Measurements from ENCODE around the gene NMUR1.

The NMUR1 gene

DNA sequence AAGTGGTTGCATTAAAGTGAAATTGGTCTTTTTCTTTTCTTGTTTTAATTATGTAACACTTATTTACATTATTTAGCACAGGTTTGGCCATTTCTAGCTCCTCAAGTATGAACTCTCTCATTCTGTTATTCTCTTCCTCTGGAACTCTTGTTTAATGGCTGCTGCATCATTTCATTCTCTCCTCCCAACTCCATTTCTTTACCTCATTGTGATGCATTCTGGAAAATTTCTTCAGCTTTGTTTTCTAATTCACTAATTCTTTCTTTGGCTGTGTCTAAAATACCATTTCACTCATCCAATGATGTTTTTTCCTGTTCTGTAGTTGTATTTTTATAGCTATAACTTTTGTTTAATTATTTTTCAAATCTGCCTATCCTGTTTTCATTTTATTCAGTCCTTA, 22.5 kb upstream of the NMUR1 start:
- no peak for DNase-seq

DNA sequence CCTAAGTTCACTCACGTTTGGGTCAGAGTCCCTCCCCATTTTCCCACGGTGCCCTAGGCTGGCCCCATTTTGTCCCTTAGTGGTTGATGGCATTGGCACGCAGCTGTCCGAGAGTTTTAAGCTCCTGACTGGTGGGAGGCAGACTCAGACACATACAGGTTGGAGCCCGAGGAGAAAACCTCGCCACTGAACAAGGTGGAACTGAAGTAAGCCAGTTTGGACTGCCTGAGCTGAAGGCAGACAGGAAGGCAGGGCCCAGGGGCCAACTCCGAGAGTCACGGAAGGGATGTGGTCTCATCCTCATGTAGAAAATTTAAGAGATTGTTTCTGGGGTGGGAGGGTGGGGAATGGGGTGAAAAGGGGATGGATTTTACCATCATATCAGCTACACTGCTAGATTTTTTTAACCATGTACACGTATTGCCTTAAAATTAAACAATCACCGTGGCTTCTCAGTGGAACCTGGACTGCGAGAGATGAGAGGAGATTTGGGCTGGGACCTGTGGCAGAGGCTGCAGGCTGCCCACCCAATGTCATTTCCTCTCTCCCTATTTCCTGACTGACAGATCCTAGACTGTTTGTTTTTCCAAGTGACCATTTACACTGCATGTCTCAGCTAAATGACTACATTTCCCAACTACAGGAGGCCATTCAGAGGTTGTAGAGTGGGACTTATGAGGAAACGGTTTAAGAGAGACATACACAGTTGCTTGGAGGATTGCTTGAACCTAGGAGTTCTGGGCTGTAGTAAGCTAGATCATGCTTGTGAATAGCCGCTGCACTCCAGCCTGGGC, 19.4 kb upstream of the NMUR1 start:
- no peak for DNase-seq

DNA sequence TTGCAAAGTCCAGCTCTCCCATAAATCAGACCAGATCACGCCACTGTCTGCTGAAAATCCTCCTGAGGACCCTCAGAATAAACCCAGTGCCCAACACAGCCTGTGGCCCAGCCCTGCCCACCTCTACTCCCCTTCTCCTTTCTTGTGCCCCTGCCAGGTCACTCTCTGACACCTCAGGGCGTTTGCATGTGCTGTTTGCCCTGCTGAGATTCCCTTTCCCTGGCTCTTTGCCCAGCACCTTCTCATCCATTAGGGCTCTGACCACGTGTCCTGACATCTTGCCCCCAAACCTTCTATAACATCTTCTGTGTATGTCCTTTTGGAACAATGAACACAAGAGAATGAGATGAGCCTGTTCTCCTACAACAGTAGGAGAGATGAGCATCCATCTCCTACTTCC, 18.5 kb upstream of the NMUR1 start:
- DNase-seq = no peak

DNA sequence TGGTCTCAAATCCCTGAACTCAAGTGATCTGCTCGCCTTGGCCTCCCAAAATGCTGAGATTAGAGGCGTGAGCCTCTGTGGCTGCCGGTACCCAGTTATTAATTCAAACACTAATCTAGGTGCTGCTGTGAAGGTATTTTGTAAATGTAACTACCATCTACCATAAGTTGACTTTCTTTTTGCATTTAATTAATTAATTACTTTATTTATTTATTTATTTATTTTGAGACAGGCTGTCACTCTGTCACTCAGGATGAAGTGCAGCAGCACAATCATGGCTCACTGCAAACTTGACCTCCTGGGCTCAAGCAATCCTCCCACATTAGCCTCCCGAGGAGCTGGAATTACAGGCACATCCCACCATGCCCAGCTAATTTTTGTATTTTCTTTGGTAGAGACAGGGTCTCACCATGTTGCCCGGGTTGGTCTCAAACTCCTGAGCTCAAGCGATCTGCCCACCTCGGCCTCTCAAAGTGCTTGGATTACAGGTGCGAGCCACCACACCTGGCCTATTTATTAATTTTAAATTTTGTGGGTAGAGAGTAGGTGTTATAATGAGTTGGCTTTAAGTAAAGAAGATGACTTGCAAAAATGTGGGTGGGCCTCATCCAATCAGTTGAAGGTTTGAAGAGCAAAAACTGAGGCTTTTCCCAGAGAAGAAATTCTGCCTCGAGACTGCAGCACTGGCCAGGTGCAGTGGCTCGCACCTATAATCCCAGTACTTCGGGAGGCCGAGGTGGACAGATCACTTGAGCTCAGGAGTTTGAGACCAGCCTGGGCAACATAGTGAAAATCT, 17.3 kb upstream of the NMUR1 start:
- no peak for DNase-seq

DNA sequence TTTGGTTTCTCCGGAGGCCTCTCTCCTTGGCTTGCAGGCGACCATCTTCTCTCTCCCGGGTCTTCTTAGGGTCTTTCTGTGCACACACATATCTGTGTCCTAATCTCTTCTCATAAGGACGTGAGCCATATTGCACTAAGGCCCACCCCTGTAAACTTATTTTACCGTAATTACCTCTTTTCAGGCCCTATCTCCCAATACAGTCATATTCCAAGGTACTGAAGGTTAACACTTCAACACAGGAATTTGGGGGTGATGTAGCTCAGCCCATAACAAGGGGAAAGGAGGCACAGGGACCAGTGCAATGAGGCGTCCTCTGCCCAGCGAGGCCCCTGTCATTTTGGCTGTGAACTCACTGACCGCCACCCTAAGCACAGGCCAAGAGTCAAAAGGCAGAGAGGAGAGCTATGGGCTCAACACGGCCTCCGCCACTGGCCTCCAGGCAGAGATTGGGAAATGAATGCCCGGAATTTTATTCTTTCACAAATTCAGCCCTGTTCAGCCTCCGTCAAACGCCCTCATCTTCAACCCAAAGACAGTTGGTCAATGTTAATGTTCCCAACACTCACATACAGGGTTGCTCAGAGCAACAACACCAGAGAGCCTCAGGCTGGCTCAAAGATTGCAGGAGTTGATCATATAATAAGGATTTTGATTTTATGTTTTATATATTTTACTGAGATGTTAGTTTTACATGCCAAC, 15.9 kb upstream of the NMUR1 start:
- no peak for DNase-seq

DNA sequence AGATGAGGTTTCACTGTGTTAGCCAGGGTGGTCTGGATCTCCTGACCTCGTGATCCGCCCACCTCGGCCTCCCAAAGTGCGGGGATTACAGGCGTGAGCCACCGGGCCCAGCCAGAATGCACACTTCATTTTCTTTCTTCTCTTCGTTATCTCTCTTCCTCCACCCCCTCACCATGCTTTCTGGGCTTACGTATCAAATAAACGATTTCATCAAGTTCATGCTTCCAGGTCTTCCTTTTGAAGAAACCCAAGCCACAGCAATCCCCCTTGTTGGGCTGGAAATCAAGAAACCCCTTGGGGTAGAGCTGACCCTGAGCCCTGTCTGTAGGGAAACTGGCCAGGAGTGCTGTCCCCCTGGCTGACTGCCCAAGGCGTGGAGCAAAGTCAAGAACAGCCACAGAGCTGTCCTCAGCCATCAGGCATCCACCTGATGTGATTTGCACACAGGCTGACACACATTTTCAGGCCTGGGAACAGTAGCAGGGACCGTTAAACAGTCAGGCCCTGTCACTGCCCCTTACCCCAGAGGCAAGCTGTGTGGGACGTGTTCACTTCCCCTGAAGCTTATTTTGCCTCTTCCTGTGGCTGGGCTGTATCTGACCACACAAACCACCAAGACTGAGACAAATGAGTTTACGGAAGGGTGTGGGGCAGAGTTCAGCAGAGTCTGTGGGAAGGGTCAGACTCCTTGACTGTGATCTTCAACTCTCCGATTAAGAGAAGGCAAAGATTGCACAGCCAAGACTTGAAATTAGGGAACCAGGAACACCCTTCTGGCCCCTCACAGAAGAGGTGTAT, 15.1 kb upstream of the NMUR1 start:
- DNase-seq = no peak

DNA sequence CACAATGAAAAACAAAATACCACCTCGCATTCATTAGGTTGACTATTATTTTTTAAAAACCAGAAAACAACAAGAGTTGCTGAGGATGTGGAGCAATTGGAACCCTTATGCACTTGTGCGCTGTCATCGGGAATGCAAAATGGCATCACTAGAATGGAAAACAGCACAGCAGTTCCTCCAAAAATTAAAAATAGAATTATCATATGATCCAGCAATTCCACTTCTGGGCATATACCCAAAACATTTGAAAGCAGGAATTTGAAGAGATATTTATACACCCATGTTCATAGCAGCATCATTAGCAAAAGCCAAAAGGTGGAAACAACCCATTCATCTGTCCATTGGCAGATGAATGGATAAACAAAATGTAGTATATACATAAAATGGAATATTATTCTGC, 11.9 kb upstream of the NMUR1 start:
- DNase-seq = no peak

DNA sequence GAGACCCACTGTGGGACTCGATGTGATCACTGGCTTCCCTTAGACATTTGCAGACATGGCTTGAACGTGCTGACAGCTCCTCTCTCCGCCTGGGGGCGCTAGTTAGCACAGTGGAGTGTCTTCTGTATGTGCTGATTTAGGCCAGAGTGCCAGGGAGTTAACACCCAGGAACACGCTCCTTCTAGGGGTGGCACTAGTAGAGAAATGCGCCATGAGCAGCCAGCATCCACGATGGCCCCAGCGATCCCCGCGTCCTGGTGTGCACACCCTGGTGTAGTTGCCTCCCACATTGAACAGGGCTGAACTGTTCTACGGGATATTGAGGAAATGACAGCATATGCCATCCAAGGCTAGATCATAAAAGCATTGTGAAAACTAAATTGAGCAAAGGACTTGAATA, 11.4 kb upstream of the NMUR1 start:
- no peak for DNase-seq

DNA sequence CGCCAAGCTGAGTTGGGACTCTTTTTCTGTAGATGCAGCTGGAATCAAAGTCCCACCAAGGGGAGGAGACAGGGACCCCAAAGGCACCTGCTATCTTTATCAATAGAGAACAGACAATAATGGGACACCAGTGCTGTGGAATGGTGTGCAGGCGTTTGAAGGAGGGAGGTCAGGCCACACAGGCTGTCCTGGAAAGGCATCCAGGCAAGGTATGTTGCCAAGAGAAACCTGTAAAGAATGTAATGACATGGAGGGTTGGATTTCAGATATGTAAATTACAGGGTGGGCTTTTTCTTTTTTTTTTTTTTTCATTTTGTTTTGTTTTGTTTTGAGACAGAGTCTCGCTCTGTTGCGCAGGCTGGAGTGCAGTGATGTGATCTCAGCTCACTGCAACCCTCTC, 9.7 kb upstream of the NMUR1 start:
- no peak for DNase-seq

DNA sequence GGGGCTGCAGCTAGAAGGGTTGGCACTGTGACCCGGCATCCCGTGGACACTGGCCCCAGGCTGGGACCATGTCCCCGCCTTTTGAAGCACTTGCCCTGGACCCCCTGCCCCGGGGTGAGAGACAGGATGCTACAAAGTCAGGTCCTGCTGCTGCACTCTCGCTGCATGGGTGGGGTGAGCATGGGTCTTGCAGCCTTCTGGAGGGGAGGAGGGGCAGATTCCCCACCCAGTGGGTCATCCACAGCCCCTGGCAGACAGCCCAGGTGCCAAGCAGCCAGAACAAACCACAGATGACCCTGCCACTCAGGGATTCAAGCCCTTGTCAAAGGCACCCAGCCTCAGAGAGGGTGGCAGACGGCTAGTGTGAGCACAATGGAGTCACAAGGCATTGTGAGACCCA, 5.7 kb upstream of the NMUR1 start:
- no peak for DNase-seq

DNA sequence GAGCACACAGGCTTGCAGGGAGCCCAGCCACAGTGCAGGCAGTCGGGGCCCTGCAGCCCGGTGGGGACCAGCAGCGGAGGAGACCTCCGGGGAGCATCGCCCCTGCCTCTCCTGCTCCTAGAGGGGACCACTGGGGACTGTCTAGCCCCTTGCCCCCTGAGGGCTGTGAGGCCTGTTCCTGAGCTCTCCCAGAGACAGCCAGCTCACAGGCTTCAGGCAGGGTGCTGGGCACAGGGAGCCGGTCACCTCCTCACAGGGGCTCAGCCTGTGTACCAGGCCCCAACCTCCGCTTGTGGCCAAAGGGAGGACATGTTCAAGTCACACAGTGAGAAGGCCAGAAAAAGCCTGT, 3.5 kb upstream of the NMUR1 start:
- DNase-seq = no peak

DNA sequence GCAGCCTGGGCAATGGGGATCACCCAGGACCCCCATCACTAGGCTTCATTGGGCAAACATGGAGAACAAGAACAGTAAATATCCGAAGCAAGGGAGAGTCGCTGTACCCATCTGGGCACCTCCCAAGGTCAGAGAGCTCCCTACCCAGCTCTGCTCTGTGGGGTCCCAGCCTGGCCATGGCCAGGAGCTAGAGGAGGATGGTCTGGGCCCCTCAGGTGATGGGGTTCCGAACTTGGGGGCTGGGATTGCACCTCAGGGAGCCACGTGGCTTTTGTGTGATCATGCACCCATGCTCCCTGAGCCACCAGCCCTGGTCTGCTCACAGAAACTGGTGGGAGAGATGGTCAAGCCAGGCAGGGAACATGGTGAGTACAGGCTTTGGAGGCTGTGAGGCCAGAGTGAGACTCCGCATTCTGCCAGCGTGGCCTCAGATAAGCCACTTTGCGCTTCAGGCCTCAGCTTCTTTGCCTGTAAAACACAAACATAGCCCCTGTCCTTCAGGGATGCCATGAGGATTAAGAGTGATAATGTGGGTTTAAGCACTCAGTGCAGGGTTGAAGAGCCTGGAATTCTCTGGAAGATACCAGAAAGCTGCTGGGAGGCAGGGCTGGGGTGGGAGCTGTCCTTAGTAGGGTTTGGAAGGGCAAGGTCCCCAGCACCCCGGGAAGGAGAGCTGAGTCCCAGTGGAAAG, 3.0 kb upstream of the NMUR1 start:
- DNase-seq = no peak

DNA sequence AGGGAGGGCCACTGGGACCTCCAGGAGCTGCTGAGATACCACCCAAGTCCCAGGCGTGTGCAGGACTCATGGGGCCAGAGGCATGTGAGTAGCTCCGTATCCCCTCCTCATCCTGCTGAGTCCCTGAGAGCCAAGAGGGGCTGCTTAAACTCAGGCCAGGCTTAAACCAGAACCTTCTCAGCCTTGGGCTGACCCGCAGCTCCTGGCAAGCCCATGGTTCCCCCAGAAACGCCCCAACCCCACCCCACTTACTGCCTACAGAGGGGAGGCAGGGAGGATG, 2.5 kb upstream of the NMUR1 start:
- no peak for DNase-seq

DNA sequence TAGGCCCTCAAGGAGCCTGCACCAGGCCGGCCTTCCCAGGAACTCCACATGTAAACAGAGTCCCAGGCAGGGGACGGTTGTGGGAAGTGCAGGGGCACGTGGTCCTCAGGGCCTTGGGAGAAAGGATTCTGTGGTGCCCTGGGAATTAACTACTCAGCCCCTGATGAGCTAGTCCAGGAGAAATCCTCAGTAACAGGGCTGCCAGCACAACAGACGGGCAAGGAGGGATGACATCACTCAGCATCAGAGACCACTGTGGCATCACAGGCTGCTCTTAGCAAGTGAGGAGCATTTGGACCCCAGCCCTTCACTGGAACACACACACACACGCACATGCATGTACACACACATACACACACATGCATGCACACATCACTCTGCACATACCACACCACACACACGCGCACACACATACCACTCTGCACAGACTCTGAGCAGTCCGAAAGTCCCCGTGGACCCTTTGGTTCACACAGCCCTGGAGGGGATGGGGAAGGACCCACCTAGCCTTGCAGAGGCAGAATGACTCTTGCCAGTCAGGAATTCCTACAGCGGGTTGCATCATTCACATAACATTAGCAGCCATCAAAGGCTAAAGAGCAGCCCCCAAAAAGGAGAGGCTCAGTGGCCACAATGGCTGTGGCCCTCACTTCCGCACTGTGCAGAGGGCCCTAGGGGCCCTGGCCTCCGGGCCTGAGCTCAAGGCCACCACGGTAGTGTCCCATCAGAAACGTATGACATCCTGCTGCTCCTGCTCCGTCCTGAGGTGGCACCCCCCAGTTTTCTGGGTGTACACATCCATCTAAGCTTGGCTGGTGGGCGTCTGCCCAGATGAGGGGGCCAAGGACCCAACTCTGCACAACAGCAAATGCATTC, 1.9 kb upstream of the NMUR1 start:
- DNase-seq = no peak

DNA sequence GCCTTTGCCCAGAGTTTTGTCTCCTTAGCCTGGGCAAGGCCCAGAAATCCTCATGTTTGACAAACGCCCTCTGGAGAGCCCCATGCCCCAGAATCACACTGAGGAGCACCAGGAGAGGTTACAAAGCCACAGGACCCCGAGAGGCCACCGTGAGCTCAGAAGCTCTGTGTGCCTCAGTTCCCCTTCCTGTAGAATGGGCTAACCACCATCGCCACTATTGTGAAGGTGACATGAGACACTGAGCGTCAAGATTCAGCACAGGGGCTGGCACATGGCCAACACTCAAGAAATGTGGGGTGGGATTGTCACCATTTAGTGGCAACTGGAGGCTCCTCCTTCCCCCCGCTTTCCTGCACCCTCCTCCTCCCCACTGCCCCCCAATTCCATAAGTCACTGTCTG, 1.2 kb upstream of the NMUR1 start:
- DNase-seq = no peak

DNA sequence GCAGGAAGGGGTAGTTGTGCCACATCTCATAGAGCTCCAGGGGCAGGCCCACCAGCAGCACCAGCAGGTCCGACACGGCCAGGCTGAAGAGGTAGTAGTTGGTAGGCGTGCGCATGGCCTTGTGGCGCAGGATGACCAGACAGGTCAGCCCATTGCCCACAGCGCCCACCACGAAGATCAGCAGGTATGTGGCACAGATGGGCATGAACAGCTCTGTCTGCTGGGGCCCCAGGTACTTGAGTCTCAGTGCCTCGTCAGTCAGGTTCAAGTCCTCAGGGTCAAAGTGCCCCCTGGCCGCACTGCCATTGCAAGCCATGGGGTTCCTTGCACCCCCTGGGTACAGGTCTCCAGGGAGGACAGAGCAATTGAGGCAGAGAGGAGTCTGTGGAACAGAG, 1.6 kb downstream of the NMUR1 start:
- DNase-seq = no peak

DNA sequence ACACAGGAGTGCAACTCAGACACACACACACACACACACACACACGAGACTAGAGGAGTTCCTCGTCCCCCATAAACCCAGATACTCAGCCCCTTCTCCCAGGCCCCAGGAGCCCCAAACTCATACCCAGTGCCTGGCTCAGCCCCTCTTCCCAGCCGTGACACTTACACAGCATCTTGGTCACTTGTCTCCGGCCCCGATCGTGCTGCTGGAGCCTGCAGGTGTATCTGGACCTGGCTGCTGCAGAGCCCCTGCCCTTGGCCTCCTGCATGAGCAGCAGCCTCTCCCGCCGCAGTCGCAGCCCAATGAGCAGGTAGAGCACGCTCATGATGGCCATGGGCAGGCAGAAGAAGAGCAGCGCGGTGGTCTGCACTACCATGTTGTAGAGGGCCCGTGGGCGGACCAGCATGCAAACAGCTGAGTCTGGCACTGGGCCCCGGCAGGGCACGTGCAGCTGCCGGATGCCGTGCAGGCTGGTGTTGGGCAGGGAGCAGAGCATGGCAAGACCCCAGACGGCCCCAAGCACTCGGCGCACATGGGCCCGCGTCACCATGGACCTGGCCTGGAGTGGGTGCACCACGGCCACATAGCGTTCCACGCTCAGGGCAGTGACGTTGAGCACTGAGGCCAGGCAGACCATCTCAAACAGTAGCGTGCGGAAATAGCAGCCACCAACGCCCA, 2.1 kb downstream of the NMUR1 start:
- DNase-seq = no peak

DNA sequence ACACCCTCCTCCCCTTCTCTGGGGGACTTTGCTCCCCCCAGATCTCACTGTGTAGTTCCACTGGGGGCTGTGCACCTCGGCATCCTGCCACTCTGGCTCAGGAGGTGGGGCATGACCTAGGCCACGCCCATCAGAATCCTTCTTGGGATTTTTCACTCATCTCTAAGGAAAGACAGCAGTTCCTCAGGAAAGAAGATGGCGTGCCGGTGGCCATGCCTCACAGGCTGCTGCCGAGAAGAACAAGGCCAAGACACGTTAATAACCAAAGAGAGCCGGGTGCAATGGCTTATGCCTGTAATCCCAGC, 3.2 kb downstream of the NMUR1 start:
- DNase-seq = no peak

DNA sequence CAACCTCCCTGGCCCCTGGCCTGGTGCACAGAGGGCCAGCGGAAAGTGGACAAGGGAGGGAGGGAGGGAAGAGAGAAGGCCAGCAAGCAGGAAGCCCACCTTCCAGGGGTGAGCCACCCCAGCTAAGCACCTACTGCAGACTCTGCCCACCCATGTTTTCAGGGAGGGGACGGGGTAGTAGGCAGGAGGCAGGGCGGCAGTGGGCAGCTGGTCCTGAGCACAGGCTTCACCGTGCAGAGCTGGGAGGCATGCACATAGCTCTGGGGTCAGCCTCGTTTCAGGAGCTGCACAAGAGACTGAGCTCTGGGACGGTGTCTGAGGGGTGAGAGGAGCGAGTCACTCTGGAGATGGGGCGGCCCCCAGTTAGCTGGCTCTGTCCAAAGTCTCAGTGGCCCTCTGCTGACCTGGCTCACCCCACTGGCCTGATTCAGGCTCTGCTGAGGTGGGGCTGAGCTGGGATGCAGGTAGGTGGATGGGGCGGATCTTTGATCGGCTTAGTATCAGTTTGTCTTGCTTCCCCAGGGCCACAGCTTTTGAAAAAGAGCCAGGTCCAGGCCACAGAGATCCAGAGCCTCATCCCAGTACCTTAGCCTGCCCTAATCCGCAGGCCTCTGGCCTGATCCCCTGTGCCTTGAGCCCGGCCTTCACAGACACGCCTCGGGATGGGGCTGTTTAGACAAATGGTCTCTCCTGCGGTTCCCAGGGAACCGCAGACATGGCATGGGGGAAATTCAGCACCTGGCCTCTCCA, 3.7 kb downstream of the NMUR1 start:
- DNase-seq = no peak

Measured in NCI-H1436 treated with DMSO at 0.1 percent for 48 hours (cell line).